Uterus (tissue), 4 donors: ENCODE measurements around the gene FUCA1. TPM values are rescaled to one million over a fixed set of nuclear protein-coding genes. Genes with fewer than 3 reads are reported as not detected.
"Not testable (repeated sequence)": the region's sequence is repeated elsewhere in the genome, so short reads cannot be mapped to it uniquely, and the experiment has no call there.

Experiments used
- DNase-seq, 2 donors: peaks; one replicate each; pipeline ENCODE4 v3.0.0-alpha.2; 2019 to 2020
- H3K27ac ChIP-seq, 2 donors: fragments of 200-600 bp; sonication (generic); 1 replicate in 1 of 2; 2 replicates in 1 of 2; pipeline ENCODE4 v1.5.1; 2016 to 2018
- H3K27me3 ChIP-seq, 2 donors: fragments of 200-600 bp; sonication (generic); one replicate each; pipeline ENCODE4 v1.5.1; 2018 to 2019; ENCODE audit warnings: control low read depth in 1 of 2
- H3K36me3 ChIP-seq, 2 donors: fragments of 200-600 bp; sonication (generic); one replicate each; pipeline ENCODE4 v1.5.1; 2019; ENCODE audit warnings: control low read depth in 1 of 2
- H3K4me1 ChIP-seq, 2 donors: fragments of 200-600 bp; sonication (generic); one replicate each; pipeline ENCODE4 v1.5.1; 2018 to 2019; ENCODE audit warnings: control low read depth in 1 of 2
- H3K4me3 ChIP-seq, 2 donors: fragments of 200-600 bp; sonication (generic); 1 replicate in 1 of 2; 2 replicates in 1 of 2; pipeline ENCODE4 v1.5.1; 2018 to 2019; ENCODE audit warnings: mild to moderate bottlenecking in 1 of 2
- H3K9me3 ChIP-seq, 2 donors: fragments of 200-600 bp; sonication (generic); one replicate each; pipeline ENCODE4 v1.5.1; 2019; ENCODE audit warnings: control low read depth in 1 of 2
- POLR2A ChIP-seq, 2 donors: fragments of 450-650 bp; IDR thresholded peaks; one replicate each; pipeline ENCODE4 v1.6.1; 2016; ENCODE audit warnings: antibody characterized with exemption in 2 of 2, mild to moderate bottlenecking in 1 of 2, moderate library complexity in 1 of 2
- intact Hi-C: fragments of 100-400 bp; cut with DNase I; formaldehyde crosslinking; loops from one replicate; pipeline ENCODE4 v1.15.1; 2023; ENCODE audit warnings: low total_unique reads
- total RNA-seq, 4 donors: library from RNA; depleted of rRNA in 3 of 4; stranded (reverse); fragments of >200 nt in 3 of 4; gene quantifications; one replicate each; pipeline versions ENCODE4 v1.1.0 to v1.2.4, GENCODE V29; 2014 to 2023
- TF ChIP-seq, protein P1 (sequence below), 4 experiments: fragments of 200-600 bp in 2 of 4; fragments of 450-650 bp in 2 of 4; sonication (generic) in 2 of 4; IDR thresholded peaks; one replicate each; pipeline ENCODE4 v1.5.1; 2016 to 2019; ENCODE audit warnings: antibody characterized with exemption in 4 of 4, mild to moderate bottlenecking in 2 of 4, moderate library complexity in 1 of 4
- donor health status: DM: yes; HTN: yes; CAD: no.

FUCA1 gene
- total RNA-seq, 4 donors from 2014 or later = 1.8 to 50.0 (median 23.0) TPM

DNA sequence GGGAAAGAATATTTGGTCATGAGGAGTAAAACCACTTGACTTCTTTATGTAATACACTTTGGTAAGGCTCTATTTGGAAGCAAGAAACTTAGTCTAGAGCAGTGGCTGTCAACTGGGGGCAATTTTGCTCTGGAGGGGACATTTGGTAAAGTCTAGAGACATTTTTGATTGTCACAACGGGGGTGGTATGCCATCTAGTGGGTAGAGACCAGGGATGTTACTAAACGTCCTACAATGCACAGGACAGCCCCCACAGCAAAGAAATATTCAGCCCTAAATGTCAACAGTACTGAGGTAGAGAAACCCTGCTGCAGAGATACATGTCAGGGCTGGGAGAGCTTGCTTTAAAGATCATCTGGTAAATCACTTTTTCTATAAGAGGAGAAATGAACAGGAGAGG lies 13.5 kb downstream of the FUCA1 start:
- Histone ChIP-seq H3K4me3 (no peak overlapping the region), H3K27me3 (no peaks in the 10 kb centered on the region), H3K36me3 (no peaks in the 10 kb centered on the region), H3K27ac (no peak overlapping the region), H3K4me1 (no peaks in the 10 kb centered on the region), H3K9me3 (no peaks in the 10 kb centered on the region)
- intact Hi-C loops = no loop called here
- TF ChIP-seq, protein P1, sequence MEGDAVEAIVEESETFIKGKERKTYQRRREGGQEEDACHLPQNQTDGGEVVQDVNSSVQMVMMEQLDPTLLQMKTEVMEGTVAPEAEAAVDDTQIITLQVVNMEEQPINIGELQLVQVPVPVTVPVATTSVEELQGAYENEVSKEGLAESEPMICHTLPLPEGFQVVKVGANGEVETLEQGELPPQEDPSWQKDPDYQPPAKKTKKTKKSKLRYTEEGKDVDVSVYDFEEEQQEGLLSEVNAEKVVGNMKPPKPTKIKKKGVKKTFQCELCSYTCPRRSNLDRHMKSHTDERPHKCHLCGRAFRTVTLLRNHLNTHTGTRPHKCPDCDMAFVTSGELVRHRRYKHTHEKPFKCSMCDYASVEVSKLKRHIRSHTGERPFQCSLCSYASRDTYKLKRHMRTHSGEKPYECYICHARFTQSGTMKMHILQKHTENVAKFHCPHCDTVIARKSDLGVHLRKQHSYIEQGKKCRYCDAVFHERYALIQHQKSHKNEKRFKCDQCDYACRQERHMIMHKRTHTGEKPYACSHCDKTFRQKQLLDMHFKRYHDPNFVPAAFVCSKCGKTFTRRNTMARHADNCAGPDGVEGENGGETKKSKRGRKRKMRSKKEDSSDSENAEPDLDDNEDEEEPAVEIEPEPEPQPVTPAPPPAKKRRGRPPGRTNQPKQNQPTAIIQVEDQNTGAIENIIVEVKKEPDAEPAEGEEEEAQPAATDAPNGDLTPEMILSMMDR (IDR thresholded peaks at IDR 0.05) = no peak
- TF ChIP-seq POLR2A (IDR thresholded peaks at IDR 0.05) = no peak
- no peak for DNase-seq

DNA sequence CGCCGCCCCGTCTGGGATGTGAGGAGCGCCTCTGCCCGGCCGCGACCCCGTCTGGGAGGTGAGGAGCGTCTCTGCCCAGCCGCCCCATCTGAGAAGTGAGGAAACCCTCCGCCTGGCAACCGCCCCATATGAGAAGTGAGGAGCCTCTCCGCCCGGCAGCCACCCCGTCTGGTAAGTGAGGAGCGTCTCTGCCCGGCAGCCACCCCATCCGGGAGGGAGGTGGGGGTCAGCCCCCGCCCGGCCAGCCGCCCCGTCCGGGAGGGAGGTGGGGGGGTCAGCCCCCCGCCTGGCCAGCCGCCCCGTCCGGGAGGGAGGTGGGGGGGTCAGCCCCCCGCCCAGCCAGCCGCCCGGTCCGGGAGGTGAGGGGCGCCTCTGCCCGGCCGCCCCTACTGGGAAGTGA lies 15.0 kb downstream of the FUCA1 start:
- H3K9me3 ChIP-seq, H3K4me1 ChIP-seq, H3K27me3 ChIP-seq, H3K27ac ChIP-seq, intact Hi-C loops, DNase-seq, H3K36me3 ChIP-seq, H3K4me3 ChIP-seq: not testable (repeated sequence)

DNA sequence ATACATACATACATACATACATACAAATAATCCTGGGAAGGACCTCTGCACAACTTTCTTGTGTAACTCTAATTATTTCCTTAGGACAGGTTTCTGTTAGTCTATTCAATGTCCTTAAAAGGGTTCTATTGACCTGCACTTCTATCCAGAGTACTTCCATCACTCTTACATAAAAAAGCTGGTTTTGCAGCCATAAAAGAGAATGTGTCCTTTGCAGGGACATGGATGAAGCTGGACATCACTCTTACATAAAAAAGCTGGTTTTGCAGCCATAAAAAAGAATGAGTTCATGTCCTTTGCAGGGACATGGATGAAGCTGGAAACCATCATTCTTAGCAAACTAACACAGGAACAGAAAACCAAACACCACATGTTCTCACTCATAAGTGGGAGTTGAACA lies 16.7 kb downstream of the FUCA1 start:
- H3K36me3 ChIP-seq, intact Hi-C loops, H3K27me3 ChIP-seq, H3K4me1 ChIP-seq, H3K27ac ChIP-seq, H3K9me3 ChIP-seq, H3K4me3 ChIP-seq, DNase-seq: not testable (repeated sequence)

DNA sequence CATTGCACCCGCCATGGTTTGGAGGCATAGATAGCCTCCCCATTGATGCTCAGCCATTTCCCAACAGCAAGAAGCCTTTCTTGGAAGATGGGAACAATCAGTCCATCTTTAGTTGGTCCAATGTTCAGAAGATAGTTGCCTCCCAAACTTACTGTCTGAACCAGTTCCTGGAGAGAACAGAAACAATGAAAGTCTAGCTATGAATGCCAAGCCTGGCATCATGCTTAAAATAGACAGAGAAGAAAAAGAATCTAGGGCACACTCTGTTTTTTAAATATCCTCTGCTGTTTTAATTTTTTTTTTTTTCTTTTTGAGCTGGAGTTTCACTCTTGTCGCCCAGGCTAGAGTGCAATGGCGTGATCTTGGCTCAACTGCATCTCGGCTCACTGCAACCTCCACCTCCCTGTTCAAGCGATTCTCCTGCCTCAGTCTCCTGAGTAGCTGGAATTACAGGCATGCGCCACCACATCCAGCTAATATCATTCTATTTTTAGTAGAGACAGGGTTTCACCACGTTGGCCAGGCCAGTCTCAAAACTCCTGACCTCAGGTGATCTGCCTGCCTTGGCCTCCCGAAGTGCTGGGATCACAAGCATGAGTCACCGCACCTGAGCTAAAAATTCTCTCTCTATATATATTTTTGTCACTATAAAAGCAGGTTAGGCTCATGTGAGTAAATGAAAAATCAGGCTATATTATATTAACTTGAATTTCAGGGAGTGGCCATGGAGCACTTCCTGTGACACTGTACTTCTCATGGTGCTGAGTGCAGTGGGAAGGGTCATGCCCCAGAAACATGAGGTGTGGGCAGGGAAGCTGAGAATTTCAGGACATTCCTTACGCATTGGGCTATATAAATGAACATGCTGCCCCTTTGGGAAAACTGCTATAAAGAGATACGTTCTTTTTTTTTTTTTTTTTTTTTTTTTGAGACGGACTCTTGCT lies 19.1 kb downstream of the FUCA1 start:
- TF ChIP-seq, protein P1 (IDR thresholded peaks at IDR 0.05) = no peak
- no peak for TF ChIP-seq POLR2A (IDR thresholded peaks at IDR 0.05)
- H3K27ac ChIP-seq = no peak overlapping the region
- no peaks in the 10 kb centered on the region for H3K36me3 ChIP-seq
- no peak for DNase-seq
- no peak overlapping the region for H3K4me3 ChIP-seq
- H3K9me3 ChIP-seq = no peaks in the 10 kb centered on the region
- no peaks in the 10 kb centered on the region for H3K27me3 ChIP-seq
- H3K4me1 ChIP-seq = no peaks in the 10 kb centered on the region
- intact Hi-C loops = no loop called here

DNA sequence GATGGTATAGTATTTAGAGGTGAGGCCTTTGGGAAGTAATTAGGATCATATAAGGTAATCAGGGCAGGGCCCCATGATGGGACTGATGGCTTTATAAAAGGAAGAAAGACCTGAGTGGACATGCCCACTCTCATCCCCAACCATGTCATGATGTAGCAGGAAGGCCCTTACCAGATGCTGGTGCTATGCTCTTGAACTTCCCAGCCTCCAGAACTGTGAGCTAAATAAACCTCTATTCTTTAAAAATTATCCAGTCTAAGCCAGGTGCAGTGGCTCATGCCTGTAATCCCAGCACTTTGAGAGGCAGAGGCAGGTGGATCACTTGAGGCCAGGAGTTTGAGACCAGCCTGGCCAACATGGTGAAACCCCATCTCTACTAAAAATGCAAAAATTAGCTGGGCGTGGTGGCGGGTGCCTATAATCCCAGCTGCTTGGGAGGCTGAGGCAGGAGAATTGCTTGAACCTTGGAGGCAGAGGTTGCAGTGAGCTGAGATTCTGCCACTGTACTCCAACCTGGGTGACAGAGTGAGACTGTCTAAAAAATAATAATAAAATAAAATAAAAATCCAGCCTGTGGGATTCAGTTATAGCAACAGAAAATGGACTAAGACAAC lies 20.5 kb downstream of the FUCA1 start:
- H3K27ac ChIP-seq, H3K36me3 ChIP-seq, H3K27me3 ChIP-seq, DNase-seq, H3K4me3 ChIP-seq, intact Hi-C loops, H3K9me3 ChIP-seq, H3K4me1 ChIP-seq: not testable (repeated sequence)

DNA sequence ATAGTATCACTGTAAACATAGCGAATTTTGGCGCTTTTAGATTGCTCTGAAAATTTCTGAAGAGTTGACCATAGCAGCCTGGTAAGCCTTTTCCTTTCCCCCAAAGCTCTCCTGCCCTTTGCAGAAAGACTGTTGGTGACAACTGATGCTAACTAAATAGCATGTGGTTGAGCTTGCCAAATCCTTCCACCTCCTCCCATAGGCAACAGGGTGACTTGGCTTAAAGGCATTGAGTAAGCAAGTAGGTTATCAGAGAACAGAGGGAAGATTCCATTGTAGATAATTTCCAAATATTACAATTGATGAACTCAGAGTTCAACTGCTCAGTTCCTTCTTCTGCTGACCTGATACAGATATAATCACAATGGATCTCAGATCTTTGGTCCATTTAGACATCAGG lies 22.9 kb downstream of the FUCA1 start:
- intact Hi-C loops = no loop called here

More for the DNA sequence above, 22.9 kb downstream of the FUCA1 start:
- Histone ChIP-seq H3K27ac (no peak overlapping the region), H3K4me1 (no peaks in the 10 kb centered on the region), H3K4me3 (no peak overlapping the region), H3K9me3 (no peaks in the 10 kb centered on the region), H3K27me3 (no peaks in the 10 kb centered on the region), H3K36me3 (no peaks in the 10 kb centered on the region)
- TF ChIP-seq, protein P1 (IDR thresholded peaks at IDR 0.05) = no peak
- no peak for TF ChIP-seq POLR2A (IDR thresholded peaks at IDR 0.05)
- no peak for DNase-seq
